K562 treated with DMSO at 1 percent for 12 hours (cell line): ENCODE measurements around the gene FBXO8. TPM values are rescaled to one million over a fixed set of nuclear protein-coding genes. Genes with fewer than 3 reads are reported as not detected.

ENCODE experiments used
- total RNA-seq: library from RNA; unstranded; fragments of 300-600 nt; gene quantifications from 2 replicates; pipeline ENCODE4 v1.2.3, GENCODE V29; 2022; ENCODE audit not compliant: insufficient read depth

FBXO8 gene
- total RNA-seq, result 14.6 and 17.8 TPM in 2 replicates

DNA sequence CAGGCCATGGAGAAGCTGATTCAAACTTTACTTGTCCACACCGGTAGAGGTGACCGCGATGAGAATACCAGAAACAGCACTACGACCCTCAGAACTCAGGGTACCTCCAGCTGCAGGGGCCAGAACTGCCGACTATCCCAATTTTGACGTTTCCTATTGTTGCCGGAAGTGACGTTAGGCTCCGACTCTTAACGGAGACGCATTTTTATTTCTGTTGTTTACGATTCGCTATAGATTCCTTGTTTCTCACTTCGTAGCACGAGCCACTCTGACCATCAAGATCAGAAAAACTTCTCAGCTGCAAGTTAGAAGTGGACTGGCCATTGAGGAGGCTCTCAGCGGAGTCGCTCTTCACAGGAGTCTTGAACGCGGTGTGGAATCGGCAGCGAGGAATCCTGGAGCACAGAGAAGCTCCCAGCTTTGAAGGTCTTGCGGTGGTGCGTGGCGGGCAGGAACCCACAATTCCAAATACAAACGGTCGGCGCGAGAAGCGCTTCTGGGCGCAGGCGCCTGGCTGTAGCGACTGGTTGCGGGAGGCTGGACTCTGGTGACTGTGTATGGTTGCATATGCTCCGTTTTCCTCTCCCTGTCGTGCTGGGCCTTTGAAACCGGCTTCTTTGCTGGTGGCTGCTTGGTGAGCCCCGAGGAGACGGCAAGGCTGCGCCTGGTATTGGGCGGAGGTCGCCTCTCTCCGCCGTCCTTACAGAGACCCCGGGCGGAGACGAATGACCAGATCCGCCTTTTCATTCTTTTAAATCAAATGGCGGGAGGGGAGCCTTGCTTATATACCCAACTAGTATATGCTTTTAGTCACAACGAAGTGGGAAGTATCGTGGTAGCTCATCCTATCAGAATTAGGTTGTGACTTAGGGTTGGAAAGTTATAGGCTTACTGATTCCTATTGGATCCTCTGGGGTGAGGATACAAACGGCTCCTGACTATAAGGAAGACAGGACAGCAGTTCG, at the start of gene FBXO8, which contains the start of gene CEP44:
Gene FBXO8 (minus strand): TSS at position 161 of the 965 bp plus-strand sequence. CDS start 20,575 bp downstream, outside the sequence.
Gene CEP44 (plus strand): TSS at position 405 of the 965 bp plus-strand sequence. CDS start 15,211 bp downstream, outside the sequence.

Other genes starting within 250 kb of the FBXO8 start
- gene CEP44, start 244 bp upstream of the FBXO8 start, total RNA-seq, result 3.3 and 15.3 TPM in 2 replicates
- gene HPGD, start 238.8 kb upstream of the FBXO8 start, total RNA-seq, result 3.3 and 3.7 TPM in 2 replicates